GM23248 (cell line): ENCODE results near the gene KLHL22. TPM values are rescaled to one million over a fixed set of nuclear protein-coding genes. Genes with fewer than 3 reads are reported as not detected.

ENCODE experiments used
- DNase-seq: peaks from one replicate; pipeline ENCODE4 v3.0.0-alpha.2; 2015
- H2AFZ ChIP-seq: fragments of 200-600 bp; sonication (generic); 2 replicates; pipeline ENCODE4 v1.6.1; 2016; ENCODE audit warnings: antibody characterized with exemption
- H3F3A ChIP-seq: fragments of 200-600 bp; sonication (generic); 2 replicates; pipeline ENCODE4 v1.6.1; 2016; ENCODE audit warnings: mild to moderate bottlenecking, antibody characterized with exemption, mixed run types; ENCODE audit not compliant: insufficient read depth
- H3K27ac ChIP-seq: fragments of 200-600 bp; sonication (generic); 2 replicates; pipeline ENCODE4 v1.5.1; 2016; ENCODE audit warnings: mild to moderate bottlenecking
- H3K27me3 ChIP-seq: fragments of 200-600 bp; sonication (generic); replicated peaks from 2 replicates; pipeline ENCODE4 v1.6.1; 2016; ENCODE audit warnings: mild to moderate bottlenecking; ENCODE audit not compliant: insufficient read depth
- H3K36me3 ChIP-seq: fragments of 200-600 bp; sonication (generic); 2 replicates; pipeline ENCODE4 v1.6.1; 2016; ENCODE audit warnings: low read depth, mild to moderate bottlenecking
- H3K4me1 ChIP-seq: fragments of 200-600 bp; sonication (generic); 2 replicates; pipeline ENCODE4 v1.6.1; 2016; ENCODE audit warnings: mild to moderate bottlenecking; ENCODE audit not compliant: insufficient read depth
- H3K4me2 ChIP-seq: fragments of 200-600 bp; sonication (generic); one replicate; pipeline ENCODE4 v1.6.1; 2016; ENCODE audit warnings: mild to moderate bottlenecking; ENCODE audit not compliant: unreplicated experiment
- H3K4me3 ChIP-seq: fragments of 200-600 bp; sonication (generic); 2 replicates; pipeline ENCODE4 v1.5.1; 2016; ENCODE audit warnings: mild to moderate bottlenecking
- H3K79me2 ChIP-seq: fragments of 200-600 bp; sonication (generic); 2 replicates; pipeline ENCODE4 v1.6.1; 2016; ENCODE audit warnings: mild to moderate bottlenecking; ENCODE audit not compliant: insufficient read depth
- H3K9ac ChIP-seq: fragments of 200-600 bp; sonication (generic); 2 replicates; pipeline ENCODE4 v1.6.1; 2016; ENCODE audit warnings: mild to moderate bottlenecking
- H3K9me2 ChIP-seq: fragments of 200-600 bp; sonication (generic); 2 replicates; pipeline ENCODE4 v1.6.1; 2016; ENCODE audit warnings: mixed run types, mild to moderate bottlenecking, moderate library complexity; ENCODE audit not compliant: insufficient read depth
- H3K9me3 ChIP-seq: fragments of 200-600 bp; sonication (generic); one replicate; pipeline ENCODE4 v1.6.1; 2017; ENCODE audit warnings: low read depth
- H4K20me1 ChIP-seq: fragments of 200-600 bp; sonication (generic); 2 replicates; pipeline ENCODE4 v1.6.0; 2016; ENCODE audit not compliant: insufficient read depth
- EZH2 ChIP-seq: fragments of 200-600 bp; sonication (generic); IDR thresholded peaks from 2 replicates; pipeline ENCODE4 v1.6.1; 2018; ENCODE audit warnings: antibody characterized with exemption, mild to moderate bottlenecking; ENCODE audit not compliant: insufficient read depth, poor library complexity, severe bottlenecking
- EZH2phosphoT487 ChIP-seq: fragments of 200-600 bp; sonication (generic); IDR thresholded peaks from 2 replicates; pipeline ENCODE4 v1.6.1; 2018; ENCODE audit warnings: antibody characterized with exemption, moderate library complexity, mild to moderate bottlenecking, low read depth; ENCODE audit not compliant: insufficient read depth
- WGBS, 2 experiments: methylation state at CpG; one replicate each; pipeline ENCODE4 v1.1.6; 2015 to 2017; ENCODE audit warnings: low lambda C conversion rate in 2 of 2, low coverage in 1 of 2; ENCODE audit errors: missing lambda C conversion rate in 2 of 2; 5-methylcytosine and 5-hydroxymethylcytosine counted together
- in situ Hi-C: fragments of 300-500 bp; cut with MboI; formaldehyde crosslinking; loops from 2 replicates; pipeline ENCODE4 v1.15.0; 2020
- polyA plus RNA-seq: library from polyadenylated mRNA; unstranded; fragments of >200 nt; fragmentation: Nextera tagmentation; extraction: Ambion mirVana; gene quantifications from 2 replicates; pipeline ENCODE4 v1.2.1, GENCODE V29; 2016
- total RNA-seq: library from RNA; depleted of rRNA; stranded (reverse); fragments of >200 nt; shearing (Covaris generic); gene quantifications from 2 replicates; pipeline ENCODE4 v1.2.3, GENCODE V29; 2014

KLHL22 gene
- total and polyA plus RNA-seq, 2 experiments from 2014 or later = 19.0 to 41.3 TPM

DNA sequence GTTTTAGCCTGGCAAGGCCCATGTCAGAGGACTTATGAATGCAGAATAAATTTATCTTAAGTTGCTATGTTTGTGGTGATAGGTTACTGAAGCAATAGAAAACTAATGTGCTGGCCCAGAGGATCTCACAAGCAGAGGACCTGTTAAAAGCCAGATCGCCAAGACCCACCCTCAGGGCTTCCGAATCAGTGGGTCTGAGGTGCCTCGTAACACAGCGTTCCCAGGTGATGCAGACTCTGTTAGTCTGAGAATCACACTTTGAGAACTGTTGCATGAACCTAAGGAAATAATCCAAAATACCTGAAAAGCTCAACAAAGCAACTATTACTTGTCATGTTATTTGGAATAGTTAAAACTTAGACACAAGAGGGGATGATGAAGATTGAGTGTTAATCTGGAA lies 51.3 kb downstream of the KLHL22 start:
- in situ Hi-C loops = no loop called here

GRCh38 chr22:20442485-20443284 lies 52.9 kb downstream of the KLHL22 start:
- Histone ChIP-seq H3K27ac (no peak overlapping the region), H3K79me2 (no peaks in the 10 kb centered on the region), H3K27me3 (no peaks in the 10 kb centered on the region), H3K4me3 (no peak overlapping the region), H3F3A (no peaks in the 10 kb centered on the region), H3K9me2 (no peaks in the 10 kb centered on the region), H3K4me1 (no peaks in the 10 kb centered on the region), H4K20me1 (no peaks in the 10 kb centered on the region), H3K4me2 (no peak overlapping the region), H2AFZ (no peak overlapping the region), H3K9me3 (no peaks in the 10 kb centered on the region), H3K36me3 (no peaks in the 10 kb centered on the region), H3K9ac (no peak overlapping the region)
- in situ Hi-C loops = no loop called here
- 57 to 65% methylated on average over 6 to 7 of the region's 7 CpGs for WGBS, 2 experiments
- no peak for TF ChIP-seq EZH2
- no peak for TF ChIP-seq EZH2phosphoT487
- no peak for DNase-seq

More for the DNA sequence above, 51.3 kb downstream of the KLHL22 start:
- Histone ChIP-seq H3F3A (no peaks in the 10 kb centered on the region), H3K4me1 (0 out of 2 replicates have a peak, but pooled peaks cover 3% of the 10 kb centered on the region), H3K9ac (no peak overlapping the region), H3K27ac (no peak overlapping the region), H3K27me3 (no peaks in the 10 kb centered on the region), H3K4me3 (no peak overlapping the region), H3K4me2 (no peak overlapping the region), H3K9me3 (no peaks in the 10 kb centered on the region), H3K36me3 (no peaks in the 10 kb centered on the region), H4K20me1 (no peaks in the 10 kb centered on the region), H2AFZ (no peak overlapping the region), H3K79me2 (no peaks in the 10 kb centered on the region), H3K9me2 (no peaks in the 10 kb centered on the region)
- 91 to 95% methylated on average over 4 of the region's 4 CpGs for WGBS, 2 experiments
- TF ChIP-seq EZH2 = no peak
- no peak for TF ChIP-seq EZH2phosphoT487
- no peak for DNase-seq

GRCh38 chr22:20441631-20442484 lies 53.7 kb downstream of the KLHL22 start:
- no peak overlapping the region for H3K9ac ChIP-seq
- H3K27me3 ChIP-seq = no peaks in the 10 kb centered on the region
- DNase-seq = peak; percentile 48
- H3K4me3 ChIP-seq = no peak overlapping the region
- no peak overlapping the region for H2AFZ ChIP-seq
- in situ Hi-C loops = no loop called here
- H4K20me1 ChIP-seq = no peaks in the 10 kb centered on the region
- TF ChIP-seq EZH2phosphoT487 = no peak
- TF ChIP-seq EZH2 = no peak
- H3K9me2 ChIP-seq = no peaks in the 10 kb centered on the region
- H3K79me2 ChIP-seq = 0 out of 2 replicates have a peak, but pooled peaks cover 4% of the 10 kb centered on the region
- no peak overlapping the region for H3K4me2 ChIP-seq
- no peaks in the 10 kb centered on the region for H3K4me1 ChIP-seq
- H3F3A ChIP-seq = no peaks in the 10 kb centered on the region
- 73% methylated on average over 20 of the region's 21 CpGs for WGBS, 2 experiments
- no peak overlapping the region for H3K27ac ChIP-seq
- no peaks in the 10 kb centered on the region for H3K9me3 ChIP-seq
- no peaks in the 10 kb centered on the region for H3K36me3 ChIP-seq
